Colonic mucosa (tissue), 4 donors: ENCODE measurements around the gene FNBP1. TPM values are rescaled to one million over a fixed set of nuclear protein-coding genes. Genes with fewer than 3 reads are reported as not detected.

Experiments used
- DNase-seq: peaks from one replicate; pipeline ENCODE4 v3.0.0-alpha.2; 2020
- H3K27ac ChIP-seq: fragments of 200-600 bp; one replicate; pipeline ENCODE4 v1.8.0; 2021
- H3K27me3 ChIP-seq: fragments of 200-600 bp; one replicate; pipeline ENCODE4 v1.8.0; 2021
- H3K36me3 ChIP-seq: fragments of 200-600 bp; one replicate; pipeline ENCODE4 v1.8.0; 2021
- H3K4me1 ChIP-seq: fragments of 200-600 bp; one replicate; pipeline ENCODE4 v1.8.0; 2021; ENCODE audit warnings: mild to moderate bottlenecking
- H3K4me3 ChIP-seq: fragments of 200-600 bp; one replicate; pipeline ENCODE4 v1.8.0; 2021
- H3K9ac ChIP-seq, 2 donors: one replicate each; pipeline ENCODE4 v1.7.0; 2013; ENCODE audit warnings: control low read depth in 2 of 2, low read depth in 2 of 2, low read length in 2 of 2
- H3K9me3 ChIP-seq: fragments of 200-600 bp; one replicate; pipeline ENCODE4 v1.8.0; 2021
- intact Hi-C: fragments of 100-400 bp; cut with DNase I; formaldehyde crosslinking; loops from one replicate; pipeline ENCODE4 v1.14.1; 2022
- total RNA-seq, 2 donors: library from RNA; stranded (reverse); fragmentation: NEBNext Ultra II Directional in 1 of 2; extraction: Animal tissue kit (Norgen Biotek cat#: 25700) in 1 of 2; gene quantifications; one replicate each; pipeline ENCODE4 v1.2.1, GENCODE V29; 2021
- TF ChIP-seq, protein P1 (sequence below): fragments of 200-600 bp; IDR thresholded peaks from one replicate; pipeline ENCODE4 v1.8.0; 2022; ENCODE audit warnings: antibody characterized with exemption, mild to moderate bottlenecking
- donor health status: healthy.
- donor health status: DM: no; HTN: no; CAD: no.
- donor health status: DM: no; HTN: no; CAD: no.

Gene FNBP1
- total RNA-seq, 2 donors from 2014 or later: 24.7 to 55.5 TPM

DNA sequence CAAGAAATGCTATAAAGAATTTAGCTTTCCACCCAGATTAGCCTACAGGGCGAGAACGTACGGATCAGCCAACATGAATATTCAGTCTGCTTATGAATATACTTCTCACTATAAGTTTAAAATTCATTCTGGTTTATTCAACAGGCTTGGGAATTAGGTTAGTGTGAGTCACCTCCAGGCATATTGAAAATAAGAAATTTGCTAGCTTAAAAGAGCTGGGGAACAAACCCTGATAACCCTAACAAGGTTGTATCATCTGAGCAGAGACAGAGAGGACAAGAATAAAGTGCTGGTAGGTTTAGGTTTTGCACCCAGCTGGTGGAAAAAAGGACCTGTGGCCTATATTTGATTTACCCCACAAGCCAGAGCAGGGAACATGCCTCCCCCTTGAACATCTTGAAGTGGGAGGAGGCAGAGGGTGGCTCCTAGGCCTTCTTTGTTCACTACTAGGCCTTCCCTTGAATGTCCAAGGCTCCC, 12.3 kb downstream of the FNBP1 start:
- peaks cover 15% of the 10 kb centered on the region for H3K4me1 ChIP-seq
- no peak overlapping the region for H3K27ac ChIP-seq

DNA sequence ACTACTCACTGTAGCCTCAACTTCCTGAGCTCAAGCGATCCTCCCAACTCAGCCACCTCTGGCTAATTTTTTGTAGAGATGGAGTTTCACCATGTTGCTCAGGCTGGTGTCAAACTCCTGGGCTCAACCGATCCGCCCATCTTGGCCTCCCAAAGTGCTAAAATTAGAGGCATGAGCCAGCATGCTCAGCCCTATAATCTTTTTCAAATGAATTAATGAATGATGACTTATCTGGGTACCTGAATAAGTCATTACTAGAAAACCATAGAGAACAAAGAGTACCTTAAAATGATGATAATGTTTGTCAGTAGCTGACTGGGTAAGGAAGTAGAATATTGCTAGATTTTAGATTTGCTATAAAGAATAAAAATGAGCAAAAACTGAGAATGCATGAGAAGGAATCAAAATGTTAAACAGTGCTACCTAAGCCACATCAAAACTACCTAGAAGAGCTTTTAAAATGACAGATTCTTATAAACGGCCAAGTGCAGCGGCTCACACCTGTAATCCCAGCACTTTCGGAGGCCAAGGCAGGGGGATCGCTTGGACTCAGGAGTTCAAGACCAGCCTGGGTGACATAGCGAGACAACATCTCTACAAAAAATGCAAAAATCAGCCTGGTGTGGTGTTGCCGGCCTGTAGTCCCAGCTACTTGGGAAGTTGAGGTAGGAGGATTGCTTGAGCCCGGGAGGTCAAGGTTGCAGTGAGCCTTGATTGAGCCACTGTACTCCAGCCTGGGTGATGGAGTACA, 13.6 kb downstream of the FNBP1 start:
- TF ChIP-seq, protein P1, sequence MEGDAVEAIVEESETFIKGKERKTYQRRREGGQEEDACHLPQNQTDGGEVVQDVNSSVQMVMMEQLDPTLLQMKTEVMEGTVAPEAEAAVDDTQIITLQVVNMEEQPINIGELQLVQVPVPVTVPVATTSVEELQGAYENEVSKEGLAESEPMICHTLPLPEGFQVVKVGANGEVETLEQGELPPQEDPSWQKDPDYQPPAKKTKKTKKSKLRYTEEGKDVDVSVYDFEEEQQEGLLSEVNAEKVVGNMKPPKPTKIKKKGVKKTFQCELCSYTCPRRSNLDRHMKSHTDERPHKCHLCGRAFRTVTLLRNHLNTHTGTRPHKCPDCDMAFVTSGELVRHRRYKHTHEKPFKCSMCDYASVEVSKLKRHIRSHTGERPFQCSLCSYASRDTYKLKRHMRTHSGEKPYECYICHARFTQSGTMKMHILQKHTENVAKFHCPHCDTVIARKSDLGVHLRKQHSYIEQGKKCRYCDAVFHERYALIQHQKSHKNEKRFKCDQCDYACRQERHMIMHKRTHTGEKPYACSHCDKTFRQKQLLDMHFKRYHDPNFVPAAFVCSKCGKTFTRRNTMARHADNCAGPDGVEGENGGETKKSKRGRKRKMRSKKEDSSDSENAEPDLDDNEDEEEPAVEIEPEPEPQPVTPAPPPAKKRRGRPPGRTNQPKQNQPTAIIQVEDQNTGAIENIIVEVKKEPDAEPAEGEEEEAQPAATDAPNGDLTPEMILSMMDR: no peak
- intact Hi-C loops: no loop called here
- Histone ChIP-seq H3K9me3 (no peaks in the 10 kb centered on the region), H3K4me3 (no peak overlapping the region), H3K9ac (no peak overlapping the region), H3K27ac (peak overlapping the region; percentile 18), H3K36me3 (no peaks in the 10 kb centered on the region), H3K27me3 (no peaks in the 10 kb centered on the region), H3K4me1 (peaks cover 15% of the 10 kb centered on the region)
- DNase-seq: no peak

More for the DNA sequence above, 12.3 kb downstream of the FNBP1 start:
- Histone ChIP-seq H3K4me3 (no peak overlapping the region), H3K9me3 (no peaks in the 10 kb centered on the region), H3K27me3 (no peaks in the 10 kb centered on the region), H3K36me3 (no peaks in the 10 kb centered on the region), H3K9ac (peak overlapping the region in 1 of 2 donors; percentile 34)
- no peak for DNase-seq
- TF ChIP-seq, protein P1: no peak
- intact Hi-C loops: no loop called here

DNA sequence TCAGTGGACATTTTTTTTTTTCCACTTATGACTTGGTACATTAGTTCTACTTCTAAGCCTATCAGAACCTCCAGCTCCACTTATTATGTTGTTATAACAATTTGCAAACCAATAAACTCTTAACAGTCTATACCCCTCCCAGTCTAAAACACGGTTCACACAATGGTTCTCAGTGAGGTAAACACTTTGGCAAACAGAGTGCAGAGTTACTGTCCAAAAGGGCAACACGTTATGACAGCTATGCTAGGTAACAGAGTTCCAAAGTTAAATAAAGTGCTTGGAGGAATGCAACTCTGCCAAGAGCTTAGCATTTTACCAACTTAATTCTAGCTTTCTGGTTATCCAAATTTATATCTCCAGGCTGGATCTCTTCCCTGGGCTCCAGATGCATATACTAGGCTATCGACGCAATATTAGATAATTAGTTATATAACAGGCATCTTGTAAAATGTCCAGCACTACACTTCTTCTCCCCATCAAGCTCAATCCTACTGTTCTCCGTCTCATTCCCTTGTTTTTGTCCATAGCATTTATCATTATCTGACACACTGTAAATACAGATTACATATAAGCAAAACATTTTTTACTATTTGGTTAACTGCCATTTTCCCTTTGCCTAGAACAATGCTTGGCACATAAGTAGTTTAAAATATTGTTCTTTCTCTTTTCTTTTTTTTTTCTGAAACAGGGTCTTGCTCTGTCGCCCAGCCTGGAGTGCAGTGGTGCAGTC, 14.3 kb downstream of the FNBP1 start:
- TF ChIP-seq, protein P1: no peak
- Histone ChIP-seq H3K27me3 (no peaks in the 10 kb centered on the region), H3K9me3 (no peaks in the 10 kb centered on the region), H3K36me3 (no peaks in the 10 kb centered on the region), H3K9ac (peak overlapping the region in 1 of 2 donors; percentile 34), H3K4me3 (no peak overlapping the region), H3K27ac (peak overlapping the region; percentile 18), H3K4me1 (peaks cover 15% of the 10 kb centered on the region)
- DNase-seq: no peak
- intact Hi-C loops: no loop called here

DNA sequence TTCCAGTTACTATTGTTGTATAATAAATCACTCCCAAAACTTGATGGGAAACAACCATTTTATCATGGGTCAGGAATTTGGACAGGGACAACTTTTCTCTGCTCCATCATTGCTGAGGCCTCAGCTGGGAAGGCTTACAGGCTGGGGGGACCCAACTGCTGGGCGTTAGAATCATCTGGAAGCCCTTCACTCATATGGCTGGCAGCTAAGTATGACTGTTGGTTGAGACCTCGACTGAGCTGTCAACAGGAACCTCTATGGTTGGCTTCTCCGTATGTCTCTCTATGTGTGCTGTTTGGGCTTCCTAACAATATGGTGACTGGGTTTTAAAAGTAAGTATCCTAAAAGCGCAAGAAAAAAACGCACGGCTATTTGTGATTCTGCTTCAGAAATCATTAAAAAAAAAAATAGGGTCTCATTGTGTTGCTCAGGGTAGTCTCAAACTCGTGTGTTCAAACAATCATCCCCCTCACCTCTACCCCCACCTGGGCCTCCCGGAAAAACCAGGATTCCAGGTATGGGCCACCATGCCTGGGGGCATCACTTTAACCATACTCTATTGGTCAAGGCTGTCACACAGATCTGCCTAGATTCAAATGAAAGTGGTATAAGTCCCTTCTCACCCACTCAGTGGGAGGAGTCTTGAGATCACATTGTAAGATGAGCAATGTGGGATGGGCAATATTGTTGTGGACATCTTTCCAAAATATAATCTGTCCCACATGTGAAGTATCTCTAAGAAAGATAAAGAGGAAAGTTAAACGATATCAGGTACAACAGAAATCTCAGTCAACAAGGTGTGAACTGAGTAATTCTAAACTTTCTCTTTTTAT, 15.2 kb downstream of the FNBP1 start:
- no peak for DNase-seq
- Histone ChIP-seq H3K27ac (peak overlapping the region; percentile 18), H3K4me1 (peaks cover 15% of the 10 kb centered on the region), H3K4me3 (no peak overlapping the region), H3K27me3 (no peaks in the 10 kb centered on the region), H3K9me3 (no peaks in the 10 kb centered on the region), H3K36me3 (no peaks in the 10 kb centered on the region), H3K9ac (no peak overlapping the region)
- TF ChIP-seq, protein P1: no peak
- intact Hi-C loops: no loop called here
